RKO (cell line): ENCODE data around the gene PARVA.

Experiments used
- DNase-seq: peaks from one replicate; pipeline ENCODE4 v3.0.0-alpha.2; 2016; ENCODE audit warnings: low spot score

The PARVA gene

DNA sequence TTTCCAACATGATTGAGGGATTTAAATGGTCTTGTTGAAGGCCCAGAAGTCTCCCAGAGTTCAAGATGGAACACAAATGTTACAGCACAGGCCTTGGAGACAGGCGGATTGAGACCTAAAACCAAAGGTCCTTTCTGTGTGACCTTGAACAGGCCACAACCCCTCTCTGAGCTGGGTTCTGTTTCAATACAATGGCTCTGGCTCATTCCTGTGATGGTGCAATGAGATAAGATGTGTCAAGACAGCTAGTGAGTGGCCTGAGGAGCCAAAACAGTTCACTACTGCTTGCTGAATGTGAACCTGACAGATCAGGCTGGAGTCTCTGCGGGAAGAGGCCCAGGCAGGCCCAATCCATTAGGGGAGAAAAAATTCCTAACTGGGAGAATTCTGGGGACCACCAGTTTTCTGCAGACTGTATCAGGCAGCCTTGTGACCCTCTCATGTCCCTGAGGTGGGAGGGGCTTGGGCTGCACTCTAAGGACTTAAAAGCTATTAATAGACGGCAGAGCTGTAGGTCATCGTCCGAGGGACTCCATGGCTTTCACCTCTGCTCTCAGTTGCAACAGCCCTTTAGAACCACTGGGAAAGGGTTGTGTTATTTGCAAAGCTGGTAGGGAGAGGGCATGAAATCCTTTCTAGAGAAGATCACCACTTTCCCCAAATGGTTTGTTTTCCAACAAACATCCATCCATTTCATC lies 170.7 kb downstream of the PARVA start:
- DNase-seq, result no peak

DNA sequence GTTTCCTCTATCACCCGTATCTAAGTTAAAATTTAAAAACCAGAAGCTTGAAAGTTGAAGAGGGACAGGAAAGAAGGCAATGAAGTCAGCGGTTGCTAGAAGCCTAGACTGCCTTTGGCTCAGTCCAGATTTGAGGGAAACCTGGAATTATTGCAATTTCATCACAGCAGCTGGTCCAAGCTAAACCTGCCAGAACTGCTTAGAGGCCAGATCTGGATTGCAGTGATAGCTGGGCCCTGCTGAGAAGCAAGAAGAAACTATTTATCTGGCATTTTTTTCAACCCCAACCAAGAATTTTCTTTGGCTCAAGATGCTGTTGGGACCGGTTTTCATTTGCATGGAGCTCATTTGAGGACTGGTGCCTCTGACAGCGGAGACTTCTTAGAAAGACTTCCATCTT lies 175.3 kb downstream of the PARVA start:
- no peak for DNase-seq

DNA sequence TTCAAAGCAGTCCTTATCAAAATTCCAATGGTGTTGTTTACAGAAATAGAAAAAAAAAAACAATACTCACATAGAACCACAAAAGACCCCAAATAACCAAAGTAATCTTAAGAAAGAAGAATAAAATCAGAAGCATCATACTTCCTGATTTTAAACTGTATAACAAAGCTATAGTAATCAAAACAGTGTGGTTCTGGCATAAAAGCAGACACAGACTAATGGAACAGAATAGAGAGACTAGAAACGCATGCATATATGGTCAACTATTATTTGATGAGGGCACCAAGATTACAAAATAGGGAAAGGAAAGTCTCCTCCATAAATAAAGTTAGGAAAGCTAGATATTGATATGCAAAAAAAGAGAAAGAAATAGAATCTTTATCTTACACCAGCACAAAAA lies 176.8 kb downstream of the PARVA start:
- DNase-seq, result no peak

DNA sequence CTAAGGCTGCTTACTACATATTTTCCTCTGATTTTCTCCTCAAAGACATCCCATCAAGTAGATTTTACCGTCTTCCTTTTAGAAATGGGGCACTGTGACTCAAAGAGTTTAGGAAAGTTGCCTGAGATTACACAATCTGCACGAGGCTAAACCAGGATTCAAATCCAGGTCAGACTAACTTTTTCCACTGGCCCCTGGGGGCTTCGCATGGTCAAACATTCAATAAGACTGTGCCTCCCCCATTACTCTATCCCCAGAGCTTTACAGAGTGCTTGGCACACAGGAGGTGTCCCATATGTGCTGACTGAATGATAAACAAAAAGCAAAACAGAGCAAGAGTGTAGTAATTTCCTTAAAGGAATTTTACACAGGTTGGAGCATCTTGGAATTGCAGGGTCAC lies 178.8 kb downstream of the PARVA start:
- DNase-seq, result no peak

DNA sequence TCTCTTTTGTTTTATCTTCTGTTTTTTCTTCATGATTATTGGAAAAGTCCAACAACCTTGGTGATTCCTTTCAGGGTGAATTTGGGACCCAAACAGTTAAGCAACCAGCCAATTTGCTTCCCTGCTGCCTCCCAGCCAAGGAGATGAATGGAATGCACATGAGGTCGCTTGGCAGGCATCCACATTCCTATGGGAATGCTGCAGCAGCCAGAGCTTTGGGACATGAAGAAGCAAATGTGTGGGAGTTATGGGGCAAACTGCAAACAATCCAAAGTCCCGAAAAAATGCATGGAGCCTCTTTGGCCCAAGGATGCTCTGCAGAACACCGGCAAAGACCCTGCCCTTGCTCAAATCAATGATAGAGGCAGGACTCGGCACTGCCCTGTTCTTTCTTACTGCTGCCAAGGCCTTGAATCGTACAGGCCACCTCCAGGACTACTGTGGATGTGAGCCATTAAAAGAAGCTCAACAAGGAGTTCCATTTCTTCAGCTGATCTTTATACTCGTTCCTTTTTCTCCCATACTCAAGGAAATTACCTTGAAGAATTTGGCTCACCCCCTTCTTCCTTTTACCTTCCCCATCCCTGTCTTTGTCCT lies 179.5 kb downstream of the PARVA start:
- DNase-seq, result peak; percentile 12

DNA sequence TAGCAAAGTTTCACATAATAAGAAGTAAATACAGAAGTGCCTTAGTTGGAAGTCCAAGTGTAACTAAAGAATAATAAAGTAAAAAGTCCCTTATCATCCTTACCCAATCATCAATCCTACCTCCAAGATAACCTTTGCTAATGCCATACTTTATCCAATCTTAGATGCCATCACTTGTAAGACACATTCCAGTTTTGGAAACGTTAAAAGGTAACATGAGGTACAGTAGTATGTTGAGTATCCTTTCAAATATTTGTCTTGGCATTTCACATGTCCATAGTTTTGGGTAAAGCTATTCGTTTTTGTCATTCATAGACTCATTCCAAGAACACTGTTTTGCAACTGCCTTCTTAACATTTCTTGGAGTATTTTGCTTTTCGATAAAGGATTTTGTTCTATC lies 181.6 kb downstream of the PARVA start:
- no peak for DNase-seq

DNA sequence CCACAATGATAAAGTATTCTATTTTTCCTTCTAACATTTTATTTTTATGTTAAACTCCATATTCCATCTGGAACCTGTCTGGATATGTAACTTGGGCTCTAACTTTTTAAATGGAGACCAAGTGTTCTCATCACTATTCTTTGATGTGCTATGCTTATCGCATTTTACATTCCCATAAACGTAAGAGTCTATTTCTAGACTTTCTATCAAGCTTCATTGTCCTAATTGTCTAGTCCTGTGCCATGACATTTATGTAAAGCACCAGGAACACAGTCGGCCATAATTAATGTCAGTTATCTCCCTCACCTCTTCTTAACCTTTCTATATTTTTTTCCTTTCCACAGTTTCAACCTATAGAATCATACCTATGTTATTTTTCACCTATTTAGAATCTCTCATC lies 183.0 kb downstream of the PARVA start:
- DNase-seq, result no peak

DNA sequence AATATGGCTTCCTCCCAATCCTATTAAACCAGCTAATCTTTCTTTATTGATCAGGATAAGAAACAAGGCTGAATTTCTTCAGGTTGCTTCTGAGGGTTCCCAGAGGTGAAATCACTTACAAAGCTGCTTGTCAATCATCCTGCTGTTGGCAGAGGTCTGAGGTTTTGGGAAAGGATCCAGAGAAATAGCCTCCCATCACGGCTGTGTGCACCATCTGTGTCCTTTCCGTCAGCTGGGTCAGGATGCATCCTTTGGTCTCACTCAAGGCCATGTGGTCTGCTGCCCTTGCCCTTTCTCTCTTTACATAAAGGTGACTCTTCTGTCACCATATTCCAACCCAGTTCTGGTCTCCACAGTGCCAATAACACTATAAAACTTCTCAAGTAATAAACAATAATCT lies 183.5 kb downstream of the PARVA start:
- no peak for DNase-seq

DNA sequence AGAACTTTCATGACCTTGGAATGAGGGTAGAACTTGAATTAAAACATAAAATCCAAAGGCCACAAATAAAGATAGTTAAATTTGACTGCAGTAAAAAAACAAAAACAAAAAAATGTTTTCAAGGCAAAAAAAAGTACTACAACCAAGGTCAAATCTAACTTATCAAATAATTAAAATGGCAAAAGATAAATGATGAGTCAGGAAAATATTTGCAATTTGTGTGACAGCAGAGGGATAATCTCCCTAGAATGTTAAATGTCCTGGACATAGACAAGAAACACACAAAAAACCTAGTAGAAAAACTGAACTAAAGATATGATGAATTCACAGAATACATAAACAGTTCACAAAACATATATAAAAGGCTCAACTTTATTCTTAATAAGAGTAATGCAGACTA lies 186.6 kb downstream of the PARVA start:
- no peak for DNase-seq

DNA sequence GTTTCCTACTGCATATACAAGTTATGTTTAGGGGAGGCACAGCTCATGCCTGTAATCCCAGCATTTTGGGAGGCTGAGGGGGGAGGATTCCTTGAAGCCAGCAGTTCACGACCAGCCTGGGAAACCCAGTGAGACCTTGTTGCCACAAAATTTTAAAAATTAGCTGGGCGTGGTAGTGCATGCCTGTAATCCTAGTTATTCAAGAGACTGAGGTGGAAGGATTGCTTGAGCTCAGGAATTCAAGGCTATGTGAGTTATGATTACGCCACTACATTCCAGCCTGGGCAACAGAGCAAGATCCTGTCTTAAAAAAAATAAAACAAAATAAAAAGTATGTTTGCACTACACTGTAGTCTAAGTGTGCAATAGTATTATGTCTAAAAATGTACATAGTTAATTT lies 188.0 kb downstream of the PARVA start:
- no peak for DNase-seq

DNA sequence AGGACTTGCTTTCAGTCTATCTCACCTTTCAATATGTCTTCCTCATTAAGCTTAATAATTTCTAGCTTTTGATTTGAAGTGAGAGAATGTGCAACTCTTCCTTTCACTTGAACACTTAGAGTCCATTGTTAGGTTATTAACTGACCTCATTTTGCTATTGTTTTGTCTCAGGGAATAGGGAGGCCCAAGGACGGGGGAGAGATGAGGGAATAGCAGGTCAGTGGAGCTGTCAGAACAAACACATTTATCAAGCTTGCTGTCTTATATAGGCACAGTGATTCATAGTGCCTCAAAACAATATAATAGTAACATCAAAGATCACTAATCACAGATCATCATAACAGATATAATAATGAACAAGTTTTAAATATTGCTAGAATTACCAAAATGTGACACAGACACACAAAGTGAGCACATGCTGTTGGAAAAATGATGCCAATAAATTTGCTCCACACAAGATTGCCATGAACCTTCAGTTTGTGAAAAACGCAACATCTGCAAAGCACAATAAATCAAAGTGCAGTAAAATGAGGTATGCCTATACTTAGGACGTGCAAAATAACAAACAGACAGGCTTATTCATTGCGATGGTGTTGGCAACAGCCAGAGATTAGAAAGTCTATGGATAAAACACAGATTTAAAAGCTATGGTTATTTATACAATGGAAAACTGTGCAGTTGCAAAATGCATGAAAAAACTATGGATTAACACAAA lies 190.5 kb downstream of the PARVA start:
- DNase-seq, result no peak

DNA sequence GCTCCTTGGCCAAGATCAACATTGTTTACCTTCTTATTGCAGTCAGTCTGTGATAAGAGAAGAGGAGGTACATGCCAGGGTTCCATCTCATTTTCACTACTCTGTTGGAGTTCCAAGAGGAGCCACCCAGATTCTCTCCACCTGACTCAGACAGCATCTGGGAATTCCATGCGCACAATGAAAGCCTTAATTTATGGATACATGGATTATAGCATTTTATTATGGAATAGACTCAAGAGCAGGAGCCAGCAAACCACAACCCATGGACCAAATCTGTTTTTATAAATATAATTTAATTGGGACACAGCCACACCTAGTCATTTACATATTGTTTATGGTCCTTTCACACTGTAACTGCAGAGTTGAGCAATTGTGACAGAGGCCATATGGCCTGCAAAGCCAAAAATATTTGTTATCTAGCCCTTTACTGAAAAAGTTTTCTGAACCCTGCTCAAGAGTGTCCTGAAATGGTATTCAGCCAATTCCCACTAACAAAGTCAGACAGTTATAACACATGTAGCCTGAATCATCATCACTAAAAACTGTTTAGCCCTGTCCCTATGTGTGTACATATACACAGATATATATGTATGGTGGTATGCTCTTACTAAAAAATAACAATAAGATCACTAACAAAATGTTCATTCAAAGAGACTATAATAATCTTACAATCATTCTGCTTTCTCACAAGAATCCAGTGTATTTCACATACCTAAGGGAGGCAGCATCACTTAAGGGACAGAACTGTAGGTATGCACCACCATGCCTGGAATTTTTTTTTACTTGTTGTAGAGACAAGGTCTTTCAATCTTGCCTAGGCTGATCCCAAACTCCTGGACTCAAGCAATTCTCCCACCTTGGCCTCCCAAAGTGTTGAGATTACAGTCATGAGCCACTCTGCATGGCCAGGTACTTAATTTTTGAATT lies 192.4 kb downstream of the PARVA start:
- DNase-seq, result no peak

DNA sequence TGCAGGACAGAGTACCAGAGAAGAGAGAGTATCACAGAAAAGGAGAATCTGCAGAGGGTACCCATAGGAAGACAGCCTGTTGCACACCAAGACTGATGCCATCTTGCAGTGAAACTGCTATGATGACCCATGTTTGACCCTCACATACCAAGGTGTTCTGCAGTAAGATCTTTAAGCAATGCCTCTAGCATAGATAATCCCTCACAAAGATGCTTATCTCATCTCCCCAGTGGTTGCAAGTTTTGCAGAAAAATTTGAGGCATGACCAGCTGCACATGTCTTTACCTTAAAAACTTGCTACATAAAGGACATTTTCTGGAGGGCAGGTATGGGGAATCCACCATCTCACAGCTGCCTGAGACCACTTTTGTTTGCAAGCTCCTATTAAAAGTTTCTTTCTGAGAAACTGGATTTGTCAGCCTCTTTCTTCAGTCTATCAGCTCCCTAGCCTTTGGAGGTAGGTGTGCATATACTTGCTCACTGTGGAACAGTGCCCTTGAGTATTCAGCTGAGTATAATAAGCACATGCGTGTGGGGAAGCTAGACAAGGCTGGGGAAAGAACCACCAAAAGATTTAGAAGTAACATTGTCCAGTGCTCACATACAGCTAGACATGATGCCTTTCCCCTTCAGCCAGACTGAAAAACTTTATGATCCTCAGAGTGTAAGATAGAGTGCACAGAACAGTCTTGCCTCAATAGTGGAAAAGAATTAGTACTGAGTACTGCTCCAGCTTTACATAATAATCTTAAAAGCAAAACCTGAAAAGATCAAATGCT lies 196.5 kb downstream of the PARVA start:
- DNase-seq, result no peak

DNA sequence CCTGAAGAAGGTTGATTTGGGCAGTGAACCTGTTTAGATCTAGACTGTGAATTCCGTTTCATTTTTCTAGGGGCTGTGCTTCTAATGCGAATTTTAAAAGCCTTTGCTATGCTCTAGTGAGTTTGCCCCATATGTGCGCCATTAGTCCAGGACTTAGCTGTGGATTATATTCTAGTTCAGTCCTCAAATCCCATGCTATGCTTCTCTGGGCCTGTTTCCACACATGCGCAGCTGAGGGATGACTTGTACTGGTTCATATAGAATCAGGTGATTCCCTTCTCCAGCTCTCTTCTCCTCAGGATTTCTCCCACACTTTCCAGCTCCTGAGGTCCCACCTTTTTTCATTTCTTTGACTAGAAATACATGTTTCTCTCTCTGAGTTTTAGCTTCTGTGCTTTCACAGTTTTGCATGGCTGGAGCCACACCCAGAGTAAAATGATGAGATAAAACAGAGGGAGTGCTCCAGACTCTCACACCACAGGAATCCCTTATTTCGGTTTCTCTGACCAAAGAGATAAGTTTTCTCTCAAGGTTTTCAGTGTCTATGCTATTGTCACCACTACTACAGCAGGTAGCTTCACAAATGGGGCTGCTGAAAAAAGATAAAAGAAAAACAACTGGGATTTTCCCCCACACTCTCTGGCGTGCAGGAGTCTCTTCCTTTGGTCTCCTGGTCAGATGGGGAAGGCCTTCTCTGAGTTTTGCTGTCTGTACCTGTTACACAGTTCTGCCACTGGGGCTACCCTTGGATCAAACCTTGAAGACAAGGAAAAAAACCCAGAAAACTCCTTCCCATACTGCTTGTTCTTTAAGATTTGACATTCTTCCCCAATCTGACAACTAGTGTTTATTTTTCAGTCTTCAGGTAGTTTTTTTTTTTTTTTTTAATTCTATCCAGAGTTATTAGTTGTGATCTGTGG lies 200.6 kb downstream of the PARVA start:
- DNase-seq, result peak; percentile 6

DNA sequence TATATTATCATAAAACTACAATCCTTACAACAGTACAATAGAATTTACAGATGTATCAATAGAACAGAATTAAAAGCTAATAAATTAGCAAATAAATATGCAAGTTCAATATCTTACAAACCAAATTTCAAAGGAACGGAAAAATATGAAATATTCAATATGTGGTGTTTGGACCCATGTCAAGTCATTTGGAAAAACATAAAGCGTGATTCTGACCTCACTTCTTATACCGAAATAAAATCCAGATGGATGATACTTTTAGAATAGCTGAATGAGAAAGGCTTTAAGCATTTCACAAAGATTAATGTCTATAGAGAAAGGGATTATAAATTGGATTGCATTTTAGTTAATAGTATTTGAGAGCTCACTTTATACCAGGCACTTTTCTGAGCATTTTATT lies 204.0 kb downstream of the PARVA start:
- no peak for DNase-seq

DNA sequence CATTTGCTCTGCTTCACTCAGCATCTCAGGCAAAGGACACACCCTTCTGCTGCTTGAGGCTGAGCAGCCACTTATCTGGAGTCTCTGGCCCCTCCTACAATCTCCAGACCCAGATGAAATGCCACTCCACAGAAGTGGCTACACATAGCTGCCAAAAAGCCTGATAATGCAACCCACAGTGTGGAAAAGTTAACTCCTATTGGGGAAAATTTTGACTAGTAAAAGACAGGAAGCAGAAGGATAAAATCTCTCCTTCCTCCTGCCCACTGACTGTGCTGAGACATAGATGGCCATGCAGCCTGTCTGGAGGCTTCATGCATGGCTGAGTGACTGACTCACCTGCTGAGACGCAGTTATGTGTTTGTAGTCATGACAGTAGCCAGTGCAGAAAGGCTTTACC lies 204.6 kb downstream of the PARVA start:
- peak; percentile 77 for DNase-seq
